GF-D8 (cell line): Measurements from ENCODE around the gene METTL1.

Experiments used
- DNase-seq: peaks from one replicate; lab custom pipeline; 2025; lab: John Stamatoyannopoulos, UW

METTL1 gene

GRCh38 chr12:57736741-57737466 lies 35.0 kb downstream of the METTL1 start:
- no peak for DNase-seq

- DNase-seq: no peak
Measured at GRCh38 chr12:57735952-57736740, 35.8 kb downstream of the METTL1 start.

GRCh38 chr12:57735198-57735855 lies 36.6 kb downstream of the METTL1 start:
- DNase-seq: no peak

GRCh38 chr12:57734591-57734990 lies 37.3 kb downstream of the METTL1 start:
- no peak for DNase-seq

- no peak for DNase-seq
Measured at GRCh38 chr12:57733928-57734327, 38.0 kb downstream of the METTL1 start.

- no peak for DNase-seq
Measured at GRCh38 chr12:57732726-57733593, 38.9 kb downstream of the METTL1 start.

GRCh38 chr12:57732270-57732669 lies 39.6 kb downstream of the METTL1 start:
- DNase-seq: no peak

GRCh38 chr12:57731411-57732080 lies 40.4 kb downstream of the METTL1 start:
- no peak for DNase-seq

- DNase-seq: no peak
Measured at GRCh38 chr12:57730336-57731067, 41.4 kb downstream of the METTL1 start.

GRCh38 chr12:57729321-57729844 lies 42.5 kb downstream of the METTL1 start:
- DNase-seq: no peak

- DNase-seq: no peak
Measured at GRCh38 chr12:57727758-57728395, 44.0 kb downstream of the METTL1 start.

- no peak for DNase-seq
Measured at GRCh38 chr12:57726884-57727757, 44.8 kb downstream of the METTL1 start.

- DNase-seq: no peak
Measured at GRCh38 chr12:57726151-57726883, 45.6 kb downstream of the METTL1 start.

GRCh38 chr12:57725851-57726150 lies 46.1 kb downstream of the METTL1 start:
- no peak for DNase-seq

- no peak for DNase-seq
Measured at GRCh38 chr12:57724936-57725740, 46.8 kb downstream of the METTL1 start.

- DNase-seq: no peak
Measured at GRCh38 chr12:57724003-57724935, 47.6 kb downstream of the METTL1 start.

GRCh38 chr12:57723630-57723962 lies 48.3 kb downstream of the METTL1 start:
- no peak for DNase-seq
